KMS-11 (cell line): ENCODE data around the gene AIM2.

ENCODE experiments used
- H2AFZ ChIP-seq: fragments of 200-600 bp; sonication (generic); 2 replicates; pipeline ENCODE4 v1.6.1; 2016; ENCODE audit warnings: antibody characterized with exemption, mixed run types, low read depth
- H3K27ac ChIP-seq: fragments of 200-600 bp; sonication (generic); 2 replicates; pipeline ENCODE4 v1.6.1; 2016; ENCODE audit warnings: mild to moderate bottlenecking, mixed run types
- H3K27me3 ChIP-seq: fragments of 200-600 bp; sonication (generic); 2 replicates; pipeline ENCODE4 v1.6.1; 2017; ENCODE audit warnings: mild to moderate bottlenecking, low read depth, mixed run types, moderate library complexity; ENCODE audit not compliant: insufficient read depth
- H3K36me3 ChIP-seq: fragments of 200-600 bp; sonication (generic); 2 replicates; pipeline ENCODE4 v1.6.1; 2017; ENCODE audit warnings: mild to moderate bottlenecking, mixed run types; ENCODE audit not compliant: insufficient read depth
- H3K4me1 ChIP-seq: fragments of 200-600 bp; sonication (generic); 2 replicates; pipeline ENCODE4 v1.6.1; 2016; ENCODE audit warnings: mild to moderate bottlenecking, low read depth, mixed run types; ENCODE audit not compliant: poor library complexity, severe bottlenecking
- H3K4me2 ChIP-seq: fragments of 200-600 bp; sonication (generic); 2 replicates; pipeline ENCODE4 v1.7.0; 2016; ENCODE audit warnings: mild to moderate bottlenecking, mixed run types
- H3K4me3 ChIP-seq: fragments of 200-600 bp; sonication (generic); IDR thresholded peaks from 2 replicates; pipeline ENCODE4 v1.6.1; 2017; ENCODE audit warnings: low read depth, low read length, mixed read lengths; ENCODE audit not compliant: insufficient read depth
- H3K79me2 ChIP-seq: fragments of 200-600 bp; sonication (generic); 2 replicates; pipeline ENCODE4 v1.6.1; 2016; ENCODE audit warnings: low read depth, mixed run types; ENCODE audit not compliant: insufficient read depth
- H3K9ac ChIP-seq: fragments of 200-600 bp; sonication (generic); 2 replicates; pipeline ENCODE4 v1.6.1; 2016; ENCODE audit warnings: mild to moderate bottlenecking, mixed run types
- H4K20me1 ChIP-seq: fragments of 200-600 bp; sonication (generic); 2 replicates; pipeline ENCODE4 v1.6.1; 2016; ENCODE audit warnings: mild to moderate bottlenecking, mixed run types; ENCODE audit not compliant: insufficient read depth
- CTCF ChIP-seq: fragments of 200-600 bp; sonication (generic); conservative IDR thresholded peaks from 2 replicates; pipeline ENCODE4 v1.6.1; 2017; ENCODE audit warnings: low read depth, mild to moderate bottlenecking, antibody characterized with exemption, low read length, moderate library complexity, mixed read lengths

AIM2 gene

GRCh38 chr1:159089184-159089791 is 12.7 kb upstream of the AIM2 start:
- Histone ChIP-seq H3K79me2 (no peaks in the 10 kb centered on the region), H4K20me1 (no peaks in the 10 kb centered on the region), H3K4me1 (no peaks in the 10 kb centered on the region), H3K4me3 (no peak overlapping the region), H3K4me2 (no peak overlapping the region), H3K36me3 (no peaks in the 10 kb centered on the region), H3K27me3 (no peaks in the 10 kb centered on the region), H3K9ac (no peak overlapping the region), H2AFZ (no peak overlapping the region), H3K27ac (no peak overlapping the region)
- peak; percentile 94 for TF ChIP-seq CTCF

- H3K27me3 ChIP-seq = no peaks in the 10 kb centered on the region
- no peak overlapping the region for H3K4me2 ChIP-seq
- no peaks in the 10 kb centered on the region for H4K20me1 ChIP-seq
- H3K27ac ChIP-seq = no peak overlapping the region
- H3K4me1 ChIP-seq = no peaks in the 10 kb centered on the region
- no peak for TF ChIP-seq CTCF
- no peak overlapping the region for H3K9ac ChIP-seq
- H2AFZ ChIP-seq = no peak overlapping the region
- H3K79me2 ChIP-seq = no peaks in the 10 kb centered on the region
- no peaks in the 10 kb centered on the region for H3K36me3 ChIP-seq
- no peak overlapping the region for H3K4me3 ChIP-seq
Observed at GRCh38 chr1:159088546-159089183, 12.1 kb upstream of the AIM2 start.

GRCh38 chr1:159088050-159088449 is 11.5 kb upstream of the AIM2 start:
- Histone ChIP-seq H3K9ac (no peak overlapping the region), H3K27ac (no peak overlapping the region), H3K36me3 (no peaks in the 10 kb centered on the region), H3K79me2 (no peaks in the 10 kb centered on the region), H3K4me2 (no peak overlapping the region), H3K27me3 (no peaks in the 10 kb centered on the region), H3K4me3 (no peak overlapping the region), H3K4me1 (no peaks in the 10 kb centered on the region), H2AFZ (no peak overlapping the region), H4K20me1 (no peaks in the 10 kb centered on the region)
- TF ChIP-seq CTCF = no peak

- Histone ChIP-seq H3K27ac (no peak overlapping the region), H3K9ac (no peak overlapping the region), H2AFZ (no peak overlapping the region), H4K20me1 (no peaks in the 10 kb centered on the region), H3K36me3 (no peaks in the 10 kb centered on the region), H3K4me2 (no peak overlapping the region), H3K27me3 (no peaks in the 10 kb centered on the region), H3K79me2 (no peaks in the 10 kb centered on the region), H3K4me3 (no peak overlapping the region), H3K4me1 (no peaks in the 10 kb centered on the region)
- TF ChIP-seq CTCF = no peak
Observed at GRCh38 chr1:159084867-159085266, 8.3 kb upstream of the AIM2 start.
